LNCAP (cell line): ENCODE measurements around the gene EVI5L.

Experiments
- TF ChIP-seq, protein P1 (sequence below): fragments of 450-650 bp; IDR thresholded peaks from 2 replicates; pipeline ENCODE4 v1.5.1; 2017; ENCODE audit warnings: mild to moderate bottlenecking

EVI5L gene

DNA sequence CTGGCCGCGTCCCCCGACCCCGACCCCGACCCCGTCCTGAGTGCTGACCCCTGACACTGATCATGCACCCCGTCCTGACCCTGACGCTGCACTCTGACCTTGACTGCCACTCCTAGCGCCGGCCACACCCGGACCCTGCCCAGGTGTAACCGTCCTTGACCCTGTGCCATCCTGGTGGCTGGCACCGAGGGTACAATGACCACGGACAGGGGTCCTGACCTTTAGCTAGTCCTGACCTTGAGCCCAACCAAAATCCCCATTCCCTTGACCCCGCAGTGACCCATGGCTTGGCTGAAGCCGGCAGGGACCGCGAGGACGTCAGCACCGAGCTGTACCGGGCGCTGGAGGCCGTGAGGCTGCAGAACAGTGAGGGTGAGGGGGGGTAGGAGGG is 41.1 kb upstream of the EVI5L start:
- TF ChIP-seq, protein P1, sequence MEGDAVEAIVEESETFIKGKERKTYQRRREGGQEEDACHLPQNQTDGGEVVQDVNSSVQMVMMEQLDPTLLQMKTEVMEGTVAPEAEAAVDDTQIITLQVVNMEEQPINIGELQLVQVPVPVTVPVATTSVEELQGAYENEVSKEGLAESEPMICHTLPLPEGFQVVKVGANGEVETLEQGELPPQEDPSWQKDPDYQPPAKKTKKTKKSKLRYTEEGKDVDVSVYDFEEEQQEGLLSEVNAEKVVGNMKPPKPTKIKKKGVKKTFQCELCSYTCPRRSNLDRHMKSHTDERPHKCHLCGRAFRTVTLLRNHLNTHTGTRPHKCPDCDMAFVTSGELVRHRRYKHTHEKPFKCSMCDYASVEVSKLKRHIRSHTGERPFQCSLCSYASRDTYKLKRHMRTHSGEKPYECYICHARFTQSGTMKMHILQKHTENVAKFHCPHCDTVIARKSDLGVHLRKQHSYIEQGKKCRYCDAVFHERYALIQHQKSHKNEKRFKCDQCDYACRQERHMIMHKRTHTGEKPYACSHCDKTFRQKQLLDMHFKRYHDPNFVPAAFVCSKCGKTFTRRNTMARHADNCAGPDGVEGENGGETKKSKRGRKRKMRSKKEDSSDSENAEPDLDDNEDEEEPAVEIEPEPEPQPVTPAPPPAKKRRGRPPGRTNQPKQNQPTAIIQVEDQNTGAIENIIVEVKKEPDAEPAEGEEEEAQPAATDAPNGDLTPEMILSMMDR: no peak

DNA sequence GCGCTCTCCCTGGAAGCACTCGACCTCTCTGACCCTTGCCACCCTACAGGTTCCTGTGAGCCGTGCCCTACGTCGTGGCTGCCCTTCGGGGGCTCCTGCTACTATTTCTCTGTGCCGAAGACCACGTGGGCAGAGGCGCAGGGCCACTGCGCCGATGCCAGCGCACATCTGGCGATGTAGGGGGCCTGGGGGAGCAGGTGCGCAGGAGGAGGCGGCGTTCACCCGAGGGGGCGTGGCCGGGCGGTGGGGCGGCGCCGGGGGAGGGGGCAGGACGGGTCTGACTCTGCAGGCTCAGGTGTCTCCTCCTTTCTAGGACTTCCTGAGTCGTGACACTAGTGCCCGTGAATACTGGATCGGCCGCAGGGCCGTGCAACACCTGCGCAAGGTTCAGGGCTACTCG is 40.6 kb upstream of the EVI5L start:
- TF ChIP-seq, protein P1: no peak

DNA sequence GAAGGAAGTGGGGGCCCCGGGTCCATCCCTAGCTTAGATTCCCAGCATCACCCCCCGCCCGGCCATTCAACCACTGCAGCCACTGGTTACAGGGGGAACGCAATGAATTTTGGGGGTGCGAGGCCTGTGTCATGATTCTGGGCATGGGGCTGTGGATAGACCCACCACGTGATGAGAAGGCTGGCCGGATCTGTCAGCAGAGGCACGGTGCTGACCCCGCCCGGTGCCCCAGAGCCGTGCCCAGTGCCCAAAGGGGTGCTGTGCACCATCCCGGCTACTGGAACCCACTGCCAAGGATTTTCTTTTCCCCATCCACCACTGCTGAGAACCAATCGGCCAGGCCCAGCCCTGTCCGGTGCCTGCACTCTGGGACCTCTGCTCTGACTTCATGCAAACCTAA is 39.6 kb upstream of the EVI5L start:
- TF ChIP-seq, protein P1: no peak

DNA sequence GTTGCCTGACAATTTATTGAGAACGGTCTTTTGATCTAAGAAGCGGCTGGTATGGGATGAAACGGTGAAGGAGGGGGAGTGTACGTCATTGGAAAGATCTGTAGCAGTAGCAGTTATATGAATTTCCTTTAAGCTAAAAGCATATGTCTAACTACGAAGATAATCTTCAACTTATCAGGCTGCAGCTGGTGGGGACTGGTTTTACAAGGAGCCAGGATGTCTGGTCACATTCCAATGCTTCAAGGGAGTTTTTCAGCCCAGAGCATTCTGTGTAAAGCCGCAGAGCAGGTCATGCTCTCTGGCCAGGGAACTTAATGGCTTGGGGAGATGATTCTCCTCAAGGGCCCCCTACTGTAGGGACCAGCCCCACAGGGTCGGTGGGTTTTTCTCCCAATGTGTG is 37.7 kb upstream of the EVI5L start:
- TF ChIP-seq, protein P1: no peak

DNA sequence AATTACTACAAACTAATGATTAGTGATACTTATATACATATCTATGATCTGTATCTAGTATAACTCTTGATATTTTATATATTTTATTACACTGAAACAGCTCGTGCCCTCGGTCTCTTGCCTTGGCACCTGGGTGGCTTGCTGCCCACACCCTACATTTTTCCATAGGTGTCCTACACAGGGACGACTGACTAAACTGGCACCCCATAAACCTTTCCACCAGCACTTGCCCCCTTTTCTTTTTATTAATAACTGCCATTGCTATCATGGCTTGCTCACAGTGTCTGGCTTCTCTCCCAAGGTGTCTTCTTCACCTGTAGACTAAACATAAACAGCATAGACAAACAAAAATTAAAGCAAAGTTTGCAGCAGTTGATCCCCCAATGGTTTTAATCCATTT is 36.5 kb upstream of the EVI5L start:
- TF ChIP-seq, protein P1: no peak

DNA sequence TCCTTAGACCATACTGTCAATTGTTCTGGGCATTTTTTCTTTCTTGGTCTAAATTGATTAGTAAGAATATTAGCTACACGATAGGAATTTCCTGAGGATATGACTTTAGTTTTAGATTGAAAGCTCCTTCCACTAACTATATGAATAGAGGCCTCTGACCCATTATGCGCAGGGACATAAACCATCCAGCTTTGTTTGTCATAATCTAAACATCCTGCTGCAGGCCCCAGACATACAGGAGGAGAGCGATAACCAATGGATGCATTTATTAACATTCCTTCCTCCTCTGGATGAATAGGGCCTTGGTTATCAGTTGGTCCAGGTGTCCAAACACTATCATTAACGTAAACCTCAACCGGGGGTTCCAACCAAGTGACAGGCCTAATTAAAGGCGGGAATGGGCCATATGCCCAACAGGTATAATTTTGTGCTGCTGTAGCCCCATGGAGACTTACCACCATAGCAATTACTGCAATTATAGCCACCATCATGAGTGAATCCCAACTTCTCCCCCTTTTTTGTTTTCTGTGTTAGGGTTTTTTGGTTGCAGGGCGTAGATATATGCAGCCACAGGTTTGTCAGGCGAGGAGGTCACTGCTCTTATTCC is 34.4 kb upstream of the EVI5L start:
- TF ChIP-seq, protein P1: no peak

DNA sequence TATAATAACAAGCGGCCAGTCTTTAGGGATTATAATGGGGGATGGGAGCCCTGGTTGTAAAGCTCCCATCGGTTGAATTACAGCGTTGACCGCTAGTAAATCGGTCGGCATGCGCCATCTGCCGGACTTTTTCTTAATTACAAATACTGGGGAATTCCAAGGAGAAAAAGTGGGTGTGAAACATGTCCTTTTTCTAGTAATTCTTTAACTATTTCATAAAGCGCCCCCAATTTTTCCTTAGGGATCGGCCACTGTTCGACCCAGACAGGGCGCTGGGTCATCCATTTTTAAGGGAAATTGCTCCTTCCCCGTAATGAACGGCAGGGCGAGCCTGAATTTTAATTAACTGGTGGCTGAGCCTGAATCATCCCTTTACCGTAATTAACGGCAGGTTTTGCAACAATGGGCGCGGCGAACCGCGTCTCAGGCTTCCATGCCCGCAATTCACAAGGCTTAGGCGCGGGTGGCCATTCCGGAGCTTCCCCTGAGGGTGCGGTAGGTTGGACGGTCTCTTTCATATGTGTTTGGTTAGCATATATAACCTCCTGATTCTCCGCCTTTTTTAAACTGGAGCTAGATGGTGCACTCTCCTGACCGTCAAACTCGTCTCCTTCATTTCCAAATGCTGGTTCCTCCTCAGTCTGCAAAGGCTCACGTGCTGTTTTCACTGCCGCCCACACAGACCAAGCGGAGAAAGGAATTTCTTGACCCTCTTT is 30.2 kb upstream of the EVI5L start:
- TF ChIP-seq, protein P1: peak; percentile 57
